GM06990 (cell line): ENCODE results near the gene SLC14A1.

Experiments used
- DNase-seq: peaks from one replicate; pipeline ENCODE4 v3.0.0-alpha.2; 2011; ENCODE audit not compliant: insufficient read length; ENCODE audit errors: extremely low read depth
- H3K27me3 ChIP-seq: replicated peaks from 2 replicates; pipeline ENCODE4 v1.6.0; 2011; ENCODE audit warnings: low read length; ENCODE audit not compliant: control insufficient read depth, insufficient read depth
- H3K36me3 ChIP-seq: 2 replicates; pipeline ENCODE4 v1.5.1; 2011; ENCODE audit warnings: low read length; ENCODE audit not compliant: control insufficient read depth, insufficient read depth
- H3K4me3 ChIP-seq: replicated peaks from 2 replicates; pipeline ENCODE4 v1.5.1; 2011; ENCODE audit warnings: low read depth, mild to moderate bottlenecking, control low read depth, low read length
- CTCF ChIP-seq: IDR thresholded peaks from 2 replicates; pipeline ENCODE4 v1.5.1; 2011; ENCODE audit warnings: low read length, control low read depth, mild to moderate bottlenecking, inconsistent platforms; ENCODE audit not compliant: insufficient read depth, poor library complexity, severe bottlenecking

SLC14A1 gene

GRCh38 chr18:45723567-45724355 lies at the start of gene SLC14A1:
TSS of gene SLC14A1 (plus strand) at chr18:45724181. CDS start at chr18:45730321, 6,140 bp downstream.
- DNase-seq, result no peak
- Histone ChIP-seq H3K36me3 (no peaks in the 10 kb centered on the region), H3K4me3 (no peak within 1 kb of the TSS), H3K27me3 (no peaks in the 10 kb centered on the region)
- TF ChIP-seq CTCF, result no peak

GRCh38 chr18:45677276-45677807 lies 46.6 kb upstream of the SLC14A1 start:
- Histone ChIP-seq H3K27me3 (no peaks in the 10 kb centered on the region; the same call in none of the 2 replicates), H3K36me3 (no peaks in the 10 kb centered on the region), H3K4me3 (no peak overlapping the region)
- DNase-seq, result no peak
- TF ChIP-seq CTCF, result no peak

GRCh38 chr18:45678441-45678840 lies 45.5 kb upstream of the SLC14A1 start:
- no peak for TF ChIP-seq CTCF
- no peak overlapping the region for H3K4me3 ChIP-seq
- no peaks in the 10 kb centered on the region for H3K36me3 ChIP-seq
- no peak for DNase-seq
- no peaks in the 10 kb centered on the region; the same call in none of the 2 replicates for H3K27me3 ChIP-seq

GRCh38 chr18:45678850-45679249 lies 45.1 kb upstream of the SLC14A1 start:
- no peak for DNase-seq
- no peak overlapping the region for H3K4me3 ChIP-seq
- no peaks in the 10 kb centered on the region; the same call in none of the 2 replicates for H3K27me3 ChIP-seq
- no peak for TF ChIP-seq CTCF
- H3K36me3 ChIP-seq, result no peaks in the 10 kb centered on the region

- TF ChIP-seq CTCF, result no peak
- no peak for DNase-seq
- no peaks in the 10 kb centered on the region for H3K36me3 ChIP-seq
- no peak overlapping the region for H3K4me3 ChIP-seq
- H3K27me3 ChIP-seq, result no peaks in the 10 kb centered on the region; the same call in none of the 2 replicates
These were observed 43.8 kb upstream of the SLC14A1 start for GRCh38 chr18:45680066-45680690.
